Vagina (tissue), 2 donors: ENCODE data around the gene MRC2. TPM values are rescaled to one million over a fixed set of nuclear protein-coding genes. Genes with fewer than 3 reads are reported as not detected.

Experiments
- DNase-seq, 2 donors: peaks; one replicate each; pipeline ENCODE4 v3.0.0-alpha.2; 2017; ENCODE audit errors: extremely low spot score in 2 of 2
- H3K27ac ChIP-seq: fragments of 200-600 bp; sonication (generic); one replicate; pipeline ENCODE4 v1.5.1; 2019
- H3K27me3 ChIP-seq: fragments of 200-600 bp; sonication (generic); one replicate; pipeline ENCODE4 v1.5.1; 2019
- H3K36me3 ChIP-seq, 2 donors: fragments of 200-600 bp; sonication (generic); one replicate each; pipeline ENCODE4 v1.5.1; 2017 to 2019
- H3K4me1 ChIP-seq: fragments of 200-600 bp; sonication (generic); one replicate; pipeline ENCODE4 v1.5.1; 2019
- H3K4me3 ChIP-seq, 2 donors: fragments of 200-600 bp; sonication (generic); 1 replicate in 1 of 2; 2 replicates in 1 of 2; pipeline ENCODE4 v1.5.1; 2016 to 2019
- H3K9me3 ChIP-seq: fragments of 200-600 bp; sonication (generic); one replicate; pipeline ENCODE4 v1.5.1; 2019
- CTCF ChIP-seq, 3 experiments: fragments of 450-650 bp in 2 of 3; fragments of 200-600 bp in 1 of 3; sonication (generic) in 1 of 3; IDR thresholded peaks; one replicate each; pipeline ENCODE4 v1.5.1; 2017 to 2019; ENCODE audit warnings: antibody characterized with exemption in 3 of 3, mild to moderate bottlenecking in 2 of 3, moderate library complexity in 2 of 3
- POLR2A ChIP-seq, 2 donors: fragments of 450-650 bp; IDR thresholded peaks; one replicate each; pipeline ENCODE4 v1.6.1; 2017; ENCODE audit warnings: antibody characterized with exemption in 2 of 2, mild to moderate bottlenecking in 2 of 2, moderate library complexity in 2 of 2
- POLR2AphosphoS5 ChIP-seq, 2 donors: sonication (generic); formaldehyde crosslinking; IDR thresholded peaks; one replicate each; pipeline ENCODE4 v1.9.0; 2017; ENCODE audit warnings: antibody characterized with exemption in 2 of 2, mild to moderate bottlenecking in 2 of 2, low read depth in 1 of 2; ENCODE audit not compliant: insufficient read depth in 1 of 2
- intact Hi-C: fragments of 100-400 bp; cut with DNase I; formaldehyde crosslinking; loops from one replicate; pipeline ENCODE4 v1.15.1; 2023
- total RNA-seq: library from RNA; depleted of rRNA; stranded (reverse); fragments of >200 nt; gene quantifications from one replicate; pipeline ENCODE4 v1.2.3, GENCODE V29; 2016

The MRC2 gene
- total RNA-seq, 1 donor from 2014 or later, result 89.4 TPM

- no peak for TF ChIP-seq POLR2AphosphoS5 (IDR thresholded peaks at IDR 0.05; ENCODE audit: insufficient read depth in 1 of 2, low read depth in 1 of 2)
- peaks cover 26% of the 10 kb centered on the region for H3K4me1 ChIP-seq
- H3K4me3 ChIP-seq, result peak overlapping the region; percentile 56 to 74
- DNase-seq, result peak in 1 of 2 donors; percentile 96
- H3K27me3 ChIP-seq, result no peaks in the 10 kb centered on the region
- intact Hi-C loops, result loop anchor here (5.0 kb wide), 2 partner anchors 263 to 703 kb away; partner anchors contain the start of gene TANC2
- H3K36me3 ChIP-seq, result no peaks in the 10 kb centered on the region
- H3K27ac ChIP-seq, result peak overlapping the region; percentile 81
- peaks cover 5% of the 10 kb centered on the region for H3K9me3 ChIP-seq
Measured at GRCh38 chr17:62704381-62704971, 77.0 kb downstream of the MRC2 start.

- Histone ChIP-seq H3K27ac (peak overlapping the region; percentile 81), H3K36me3 (no peaks in the 10 kb centered on the region), H3K4me1 (peaks cover 26% of the 10 kb centered on the region), H3K4me3 (peak overlapping the region in 1 of 2 donors; percentile 56), H3K27me3 (no peaks in the 10 kb centered on the region), H3K9me3 (peaks cover 5% of the 10 kb centered on the region)
- no peak for TF ChIP-seq POLR2A (IDR thresholded peaks at IDR 0.05)
- intact Hi-C loops, result no loop called here
- DNase-seq, result no peak
Measured at GRCh38 chr17:62705156-62705777, 77.8 kb downstream of the MRC2 start.

GRCh38 chr17:62705778-62706597 is 78.5 kb downstream of the MRC2 start:
- DNase-seq, result no peak
- Histone ChIP-seq H3K4me1 (peaks cover 26% of the 10 kb centered on the region), H3K27ac (peak overlapping the region; percentile 81), H3K9me3 (peaks cover 5% of the 10 kb centered on the region), H3K4me3 (peak overlapping the region in 1 of 2 donors; percentile 56), H3K36me3 (no peaks in the 10 kb centered on the region), H3K27me3 (no peaks in the 10 kb centered on the region)
- TF ChIP-seq POLR2A (IDR thresholded peaks at IDR 0.05) (no peak), CTCF (IDR thresholded peaks at IDR 0.05) (no peak), POLR2AphosphoS5 (IDR thresholded peaks at IDR 0.05; ENCODE audit: insufficient read depth in 1 of 2, low read depth in 1 of 2) (no peak)
- intact Hi-C loops, result no loop called here

- TF ChIP-seq POLR2A (IDR thresholded peaks at IDR 0.05), result no peak
- TF ChIP-seq CTCF (IDR thresholded peaks at IDR 0.05), result no peak
- TF ChIP-seq POLR2AphosphoS5 (IDR thresholded peaks at IDR 0.05; ENCODE audit: insufficient read depth in 1 of 2, low read depth in 1 of 2), result no peak
- no peak for DNase-seq
- Histone ChIP-seq H3K4me3 (no peak overlapping the region), H3K9me3 (peaks cover 5% of the 10 kb centered on the region), H3K27me3 (no peaks in the 10 kb centered on the region), H3K4me1 (peaks cover 26% of the 10 kb centered on the region), H3K36me3 (no peaks in the 10 kb centered on the region), H3K27ac (no peak overlapping the region)
- intact Hi-C loops, result no loop called here
Measured at GRCh38 chr17:62706598-62707424, 79.3 kb downstream of the MRC2 start.

- no peaks in the 10 kb centered on the region for H3K27me3 ChIP-seq
- peaks cover 26% of the 10 kb centered on the region for H3K4me1 ChIP-seq
- H3K9me3 ChIP-seq, result peaks cover 5% of the 10 kb centered on the region
- TF ChIP-seq CTCF (IDR thresholded peaks at IDR 0.05), result no peak
- no peak for TF ChIP-seq POLR2A (IDR thresholded peaks at IDR 0.05)
- TF ChIP-seq POLR2AphosphoS5 (IDR thresholded peaks at IDR 0.05; ENCODE audit: insufficient read depth in 1 of 2, low read depth in 1 of 2), result no peak
- no peak overlapping the region for H3K4me3 ChIP-seq
- no peak for DNase-seq
- no peaks in the 10 kb centered on the region for H3K36me3 ChIP-seq
- H3K27ac ChIP-seq, result no peak overlapping the region
- intact Hi-C loops, result no loop called here
Measured at GRCh38 chr17:62707425-62707739, 79.9 kb downstream of the MRC2 start.
